Sigmoid colon (tissue), 3 donors: ENCODE measurements around the gene MFSD6L.

Experiments used
- POLR2A ChIP-seq, 2 donors: fragments of 450-650 bp; IDR thresholded peaks; one replicate each; pipeline ENCODE4 v1.6.1; 2016; ENCODE audit warnings: antibody characterized with exemption in 2 of 2, mild to moderate bottlenecking in 2 of 2, moderate library complexity in 2 of 2
- TF ChIP-seq, protein P1 (sequence below), 4 experiments: fragments of 450-650 bp in 3 of 4; fragments of 200-600 bp in 1 of 4; IDR thresholded peaks; one replicate each; pipeline ENCODE4 v1.5.1; 2016 to 2019; ENCODE audit warnings: antibody characterized with exemption in 4 of 4, mild to moderate bottlenecking in 3 of 4, moderate library complexity in 2 of 4

DNA sequence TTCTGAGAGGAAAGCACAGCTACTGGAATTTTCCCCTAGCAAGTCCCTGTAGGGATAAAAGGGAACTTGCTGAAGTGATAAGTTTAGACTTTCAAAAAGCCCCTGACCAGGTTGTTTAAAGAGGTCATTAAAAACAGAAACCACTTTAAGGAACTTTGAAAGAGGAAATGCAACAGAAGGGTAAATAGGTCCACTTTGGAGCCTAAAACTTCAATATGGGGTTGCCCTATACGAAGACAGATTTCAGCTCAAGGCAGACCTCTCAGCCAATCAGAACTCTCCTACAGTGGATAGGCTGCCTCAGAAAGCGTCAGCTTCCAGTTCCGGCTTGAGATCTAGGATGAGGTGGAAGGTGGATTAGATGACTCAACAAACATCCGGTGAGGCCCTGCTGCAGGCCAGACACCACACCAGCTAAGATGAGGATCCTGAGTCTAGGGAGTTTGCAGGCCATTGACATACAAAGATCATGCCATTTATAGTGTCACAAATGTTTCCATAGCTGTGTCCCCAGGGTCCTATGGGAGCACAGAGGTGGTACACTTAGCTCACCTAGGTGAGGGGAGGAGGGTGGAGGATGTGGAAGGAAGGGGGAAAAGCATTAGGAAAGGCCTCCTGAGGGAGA lies 7.9 kb upstream of the MFSD6L start:
- no peak for TF ChIP-seq POLR2A (IDR thresholded peaks at IDR 0.05)
- TF ChIP-seq, protein P1, sequence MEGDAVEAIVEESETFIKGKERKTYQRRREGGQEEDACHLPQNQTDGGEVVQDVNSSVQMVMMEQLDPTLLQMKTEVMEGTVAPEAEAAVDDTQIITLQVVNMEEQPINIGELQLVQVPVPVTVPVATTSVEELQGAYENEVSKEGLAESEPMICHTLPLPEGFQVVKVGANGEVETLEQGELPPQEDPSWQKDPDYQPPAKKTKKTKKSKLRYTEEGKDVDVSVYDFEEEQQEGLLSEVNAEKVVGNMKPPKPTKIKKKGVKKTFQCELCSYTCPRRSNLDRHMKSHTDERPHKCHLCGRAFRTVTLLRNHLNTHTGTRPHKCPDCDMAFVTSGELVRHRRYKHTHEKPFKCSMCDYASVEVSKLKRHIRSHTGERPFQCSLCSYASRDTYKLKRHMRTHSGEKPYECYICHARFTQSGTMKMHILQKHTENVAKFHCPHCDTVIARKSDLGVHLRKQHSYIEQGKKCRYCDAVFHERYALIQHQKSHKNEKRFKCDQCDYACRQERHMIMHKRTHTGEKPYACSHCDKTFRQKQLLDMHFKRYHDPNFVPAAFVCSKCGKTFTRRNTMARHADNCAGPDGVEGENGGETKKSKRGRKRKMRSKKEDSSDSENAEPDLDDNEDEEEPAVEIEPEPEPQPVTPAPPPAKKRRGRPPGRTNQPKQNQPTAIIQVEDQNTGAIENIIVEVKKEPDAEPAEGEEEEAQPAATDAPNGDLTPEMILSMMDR (IDR thresholded peaks at IDR 0.05): no peak
